T-helper 17 cell (primary cell): ENCODE measurements around the gene DZIP1. TPM values are rescaled to one million over a fixed set of nuclear protein-coding genes. Genes with fewer than 3 reads are reported as not detected.
A peak's percentile ranks its signal among the peaks of the same experiment; 100 is the strongest.

Experiments
- ATAC-seq: fragments of 150-1000 bp; cut with Tn5 transposase; 2 replicates; pipeline ENCODE4 v1.10.0; 2021; ENCODE audit warnings: mild to moderate bottlenecking, moderate library complexity
- DNase-seq, 3 donors: peaks; one replicate each; pipeline versions ENCODE4 v3.0.0 to v3.0.0-alpha.2; 2020 to 2021
- H3K9me3 ChIP-seq: one replicate; pipeline ENCODE4 v1.7.0; 2013; ENCODE audit warnings: low read length, mild to moderate bottlenecking; ENCODE audit not compliant: control insufficient read depth, poor library complexity, severe bottlenecking
- H3K27ac Mint-ChIP-seq: one replicate; pipeline ENCODE4 v1.8.0; 2022; ENCODE audit warnings: mild to moderate bottlenecking, moderate library complexity, mixed read lengths
- H3K27me3 Mint-ChIP-seq: one replicate; pipeline ENCODE4 v1.8.0; 2022; ENCODE audit warnings: mixed read lengths
- H3K36me3 Mint-ChIP-seq: one replicate; pipeline ENCODE4 v1.8.0; 2022; ENCODE audit warnings: low read depth, mixed read lengths
- H3K4me1 Mint-ChIP-seq: one replicate; pipeline ENCODE4 v1.8.0; 2022; ENCODE audit warnings: mild to moderate bottlenecking, mixed read lengths
- H3K4me3 Mint-ChIP-seq: one replicate; pipeline ENCODE4 v1.8.0; 2022; ENCODE audit warnings: mild to moderate bottlenecking, moderate library complexity, mixed read lengths
- total RNA-seq, 4 donors: library from RNA in 2 of 4; stranded (reverse) in 2 of 4; gene quantifications; one replicate each; pipeline ENCODE4 v1.2.3 and lab custom pipeline; 2022 to 2026

Gene DZIP1
- total RNA-seq, 2 donors from 2014 or later = not detected

- ATAC-seq (no peak), DNase-seq (no peak)
- H3K27ac Mint-ChIP-seq = no peak overlapping the region
- no peaks in the 10 kb centered on the region for H3K4me1 Mint-ChIP-seq
- no peaks in the 10 kb centered on the region for H3K9me3 ChIP-seq
- H3K4me3 Mint-ChIP-seq = no peak overlapping the region
- peaks cover 6% of the 10 kb centered on the region for H3K36me3 Mint-ChIP-seq
- H3K27me3 Mint-ChIP-seq = peaks cover 55% of the 10 kb centered on the region
These were observed 13.9 kb downstream of the DZIP1 start for GRCh38 chr13:95630593-95630992.

GRCh38 chr13:95629071-95629470 lies 15.4 kb downstream of the DZIP1 start:
- Mint-ChIP-seq H3K4me3 (no peak overlapping the region), H3K27ac (no peak overlapping the region), H3K27me3 (peaks cover 53% of the 10 kb centered on the region), H3K36me3 (peaks cover 4% of the 10 kb centered on the region), H3K4me1 (no peaks in the 10 kb centered on the region)
- no peak for DNase-seq
- no peaks in the 10 kb centered on the region for H3K9me3 ChIP-seq
- ATAC-seq = no peak

GRCh38 chr13:95628488-95628887 lies 16.0 kb downstream of the DZIP1 start:
- Mint-ChIP-seq H3K27me3 (peaks cover 52% of the 10 kb centered on the region), H3K4me1 (no peaks in the 10 kb centered on the region), H3K27ac (no peak overlapping the region), H3K36me3 (peaks cover 3% of the 10 kb centered on the region), H3K4me3 (no peak overlapping the region)
- no peak for ATAC-seq
- no peaks in the 10 kb centered on the region for H3K9me3 ChIP-seq
- no peak for DNase-seq

GRCh38 chr13:95627590-95627989 lies 16.9 kb downstream of the DZIP1 start:
- H3K4me1 Mint-ChIP-seq = no peaks in the 10 kb centered on the region
- no peak overlapping the region for H3K27ac Mint-ChIP-seq
- DNase-seq (no peak), ATAC-seq (no peak)
- peaks cover 2% of the 10 kb centered on the region for H3K36me3 Mint-ChIP-seq
- H3K4me3 Mint-ChIP-seq = no peak overlapping the region
- no peaks in the 10 kb centered on the region for H3K9me3 ChIP-seq
- peaks cover 56% of the 10 kb centered on the region for H3K27me3 Mint-ChIP-seq

- H3K36me3 Mint-ChIP-seq = no peaks in the 10 kb centered on the region
- DNase-seq = no peak
- no peaks in the 10 kb centered on the region for H3K4me1 Mint-ChIP-seq
- ATAC-seq = no peak
- peaks cover 56% of the 10 kb centered on the region for H3K27me3 Mint-ChIP-seq
- H3K27ac Mint-ChIP-seq = no peak overlapping the region
- no peak overlapping the region for H3K4me3 Mint-ChIP-seq
- H3K9me3 ChIP-seq = no peaks in the 10 kb centered on the region
These were observed 17.7 kb downstream of the DZIP1 start for GRCh38 chr13:95626768-95627167.

GRCh38 chr13:95624020-95624419 lies 20.5 kb downstream of the DZIP1 start:
- H3K9me3 ChIP-seq = no peaks in the 10 kb centered on the region
- H3K36me3 Mint-ChIP-seq = no peaks in the 10 kb centered on the region
- H3K27me3 Mint-ChIP-seq = peaks cover 49% of the 10 kb centered on the region
- no peak overlapping the region for H3K4me3 Mint-ChIP-seq
- ATAC-seq = peak; percentile 44
- no peak for DNase-seq
- no peaks in the 10 kb centered on the region for H3K4me1 Mint-ChIP-seq
- no peak overlapping the region for H3K27ac Mint-ChIP-seq

GRCh38 chr13:95623141-95623540 lies 21.4 kb downstream of the DZIP1 start:
- DNase-seq = no peak
- Mint-ChIP-seq H3K27me3 (peaks cover 48% of the 10 kb centered on the region), H3K4me1 (no peaks in the 10 kb centered on the region), H3K4me3 (no peak overlapping the region), H3K36me3 (no peaks in the 10 kb centered on the region), H3K27ac (no peak overlapping the region)
- H3K9me3 ChIP-seq = no peaks in the 10 kb centered on the region
- no peak for ATAC-seq

GRCh38 chr13:95620825-95621498 lies 23.5 kb downstream of the DZIP1 start:
- ATAC-seq (no peak), DNase-seq (no peak)
- Mint-ChIP-seq H3K4me1 (no peaks in the 10 kb centered on the region), H3K27me3 (peaks cover 65% of the 10 kb centered on the region), H3K4me3 (no peak overlapping the region), H3K36me3 (no peaks in the 10 kb centered on the region), H3K27ac (no peak overlapping the region)
- no peaks in the 10 kb centered on the region for H3K9me3 ChIP-seq

- H3K27ac Mint-ChIP-seq = no peak overlapping the region
- no peaks in the 10 kb centered on the region for H3K36me3 Mint-ChIP-seq
- H3K9me3 ChIP-seq = no peaks in the 10 kb centered on the region
- peaks cover 67% of the 10 kb centered on the region for H3K27me3 Mint-ChIP-seq
- no peak for ATAC-seq
- H3K4me3 Mint-ChIP-seq = no peak overlapping the region
- no peak for DNase-seq
- no peaks in the 10 kb centered on the region for H3K4me1 Mint-ChIP-seq
These were observed 24.3 kb downstream of the DZIP1 start for GRCh38 chr13:95620030-95620824.

GRCh38 chr13:95615539-95615938 lies 29.0 kb downstream of the DZIP1 start:
- no peaks in the 10 kb centered on the region for H3K9me3 ChIP-seq
- no peaks in the 10 kb centered on the region for H3K4me1 Mint-ChIP-seq
- DNase-seq = no peak
- ATAC-seq = no peak
- peaks cover 52% of the 10 kb centered on the region for H3K27me3 Mint-ChIP-seq
- no peak overlapping the region for H3K27ac Mint-ChIP-seq
- H3K4me3 Mint-ChIP-seq = no peak overlapping the region
- H3K36me3 Mint-ChIP-seq = no peaks in the 10 kb centered on the region

- Mint-ChIP-seq H3K27me3 (peaks cover 47% of the 10 kb centered on the region), H3K4me3 (no peak overlapping the region), H3K27ac (no peak overlapping the region), H3K36me3 (no peaks in the 10 kb centered on the region), H3K4me1 (no peaks in the 10 kb centered on the region)
- ATAC-seq (no peak), DNase-seq (no peak)
- H3K9me3 ChIP-seq = no peaks in the 10 kb centered on the region
These were observed 29.8 kb downstream of the DZIP1 start for GRCh38 chr13:95614641-95615245.

- H3K27ac Mint-ChIP-seq = no peak overlapping the region
- ATAC-seq = no peak
- no peak overlapping the region for H3K4me3 Mint-ChIP-seq
These were observed 35.7 kb downstream of the DZIP1 start for GRCh38 chr13:95608640-95609323.

GRCh38 chr13:95607366-95607765 lies 37.1 kb downstream of the DZIP1 start:
- ATAC-seq = no peak

More at GRCh38 chr13:95608640-95609323, 35.7 kb downstream of the DZIP1 start:
- no peaks in the 10 kb centered on the region for H3K36me3 Mint-ChIP-seq
- peaks cover 39% of the 10 kb centered on the region for H3K27me3 Mint-ChIP-seq
- no peak for DNase-seq
- H3K9me3 ChIP-seq = no peaks in the 10 kb centered on the region
- H3K4me1 Mint-ChIP-seq = no peaks in the 10 kb centered on the region

More at GRCh38 chr13:95607366-95607765, 37.1 kb downstream of the DZIP1 start:
- peaks cover under 1% of the 10 kb centered on the region for H3K4me1 Mint-ChIP-seq
- H3K27ac Mint-ChIP-seq = no peak overlapping the region
- no peak for DNase-seq
- H3K36me3 Mint-ChIP-seq = no peaks in the 10 kb centered on the region
- peaks cover 33% of the 10 kb centered on the region for H3K27me3 Mint-ChIP-seq
- no peak overlapping the region for H3K4me3 Mint-ChIP-seq
- no peaks in the 10 kb centered on the region for H3K9me3 ChIP-seq
